H4 (cell line): ENCODE data around the gene TMEM151A. TPM values are rescaled to one million over a fixed set of nuclear protein-coding genes. Genes with fewer than 3 reads are reported as not detected.
A peak's percentile ranks its signal among the peaks of the same experiment; 100 is the strongest.
"Not testable (repeated sequence)": the region's sequence is repeated elsewhere in the genome, so short reads cannot be mapped to it uniquely, and the experiment has no call there.

Experiments used
- DNase-seq: peaks from one replicate; pipeline ENCODE4 v3.0.0-alpha.2; 2015; ENCODE audit warnings: low spot score
- total RNA-seq: library from RNA; depleted of rRNA; stranded (reverse); fragments of >200 nt; shearing (Covaris generic); gene quantifications from 2 replicates; pipeline ENCODE4 v1.2.3, GENCODE V29; 2014

Gene TMEM151A
- total RNA-seq, 1 experiment from 2014 or later = 0.08 TPM

DNA sequence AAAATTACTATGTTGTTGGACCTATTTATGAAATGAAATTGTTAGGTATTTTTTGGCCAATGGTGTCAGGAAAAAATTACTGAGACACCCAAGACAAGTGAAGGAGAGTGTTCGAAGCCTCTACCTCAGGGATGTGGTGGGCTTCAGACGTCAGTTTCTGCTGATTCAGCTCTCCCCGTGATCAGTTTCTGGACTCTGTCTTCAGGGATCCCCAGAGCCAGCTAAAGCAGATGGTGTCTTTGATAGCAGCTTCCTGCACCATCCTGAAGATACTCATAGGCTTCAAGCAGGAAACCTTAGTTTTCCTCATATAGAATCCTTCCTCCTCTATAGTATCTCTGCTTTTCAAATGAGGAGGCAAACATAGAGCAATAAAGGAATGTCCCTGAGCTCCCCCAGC, 17.8 kb downstream of the TMEM151A start:
- DNase-seq = no peak

DNA sequence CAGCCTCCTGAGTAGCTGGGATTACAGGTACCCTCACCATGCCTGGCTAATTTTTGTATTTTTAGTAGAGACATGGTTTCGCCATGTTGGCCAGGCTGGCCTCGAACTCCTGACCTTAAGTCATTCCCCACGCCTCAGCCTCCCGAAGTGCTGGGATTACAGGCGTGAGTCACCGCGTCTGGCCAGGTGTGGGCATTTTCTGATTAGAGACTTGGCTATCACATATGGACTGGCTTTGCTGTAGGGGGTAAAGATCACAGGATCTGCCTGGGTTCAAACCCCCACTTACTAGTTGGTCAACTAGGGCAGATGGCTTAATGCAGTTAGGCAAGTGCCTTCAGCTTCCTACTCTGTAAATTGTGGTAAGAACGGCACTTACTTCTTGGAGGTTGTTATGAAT, 18.6 kb downstream of the TMEM151A start:
- DNase-seq = no peak

DNA sequence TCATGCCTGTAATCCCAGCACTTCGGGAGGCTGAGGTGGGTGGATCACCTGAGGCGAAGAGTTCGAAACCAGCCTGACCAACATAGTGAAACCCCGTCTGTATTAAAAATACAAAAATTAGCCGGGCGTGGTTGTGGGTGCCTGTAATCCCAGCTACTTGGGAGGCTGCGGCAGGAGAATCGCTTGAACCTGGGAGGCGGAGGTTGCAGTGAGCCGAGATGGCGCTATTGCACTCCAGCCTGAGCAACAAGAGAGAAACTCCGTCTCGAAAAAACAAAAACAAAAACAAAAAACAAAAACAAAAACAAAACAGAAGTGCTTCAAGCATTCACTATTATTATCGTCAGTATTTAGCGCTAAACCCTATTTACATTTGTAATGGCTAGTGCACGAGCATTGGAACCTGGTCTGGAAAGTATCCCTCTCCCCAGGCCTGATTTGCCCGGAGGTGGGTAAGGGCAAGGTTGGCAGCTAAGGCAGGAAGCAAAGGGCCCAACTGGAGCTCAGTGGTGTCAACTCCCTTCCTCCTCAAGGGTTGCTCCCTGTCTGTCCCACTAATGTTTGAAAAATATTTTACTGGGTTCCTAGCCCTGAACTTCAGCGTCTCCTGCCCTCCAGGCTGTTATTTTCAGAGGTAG, 19.2 kb downstream of the TMEM151A start:
- DNase-seq = not testable (repeated sequence)

- no peak for DNase-seq
These were observed 19.8 kb downstream of the TMEM151A start for GRCh38 chr11:66311470-66311964.

- peak; percentile 82 for DNase-seq
These were observed 20.4 kb downstream of the TMEM151A start for GRCh38 chr11:66311965-66312548.

DNA sequence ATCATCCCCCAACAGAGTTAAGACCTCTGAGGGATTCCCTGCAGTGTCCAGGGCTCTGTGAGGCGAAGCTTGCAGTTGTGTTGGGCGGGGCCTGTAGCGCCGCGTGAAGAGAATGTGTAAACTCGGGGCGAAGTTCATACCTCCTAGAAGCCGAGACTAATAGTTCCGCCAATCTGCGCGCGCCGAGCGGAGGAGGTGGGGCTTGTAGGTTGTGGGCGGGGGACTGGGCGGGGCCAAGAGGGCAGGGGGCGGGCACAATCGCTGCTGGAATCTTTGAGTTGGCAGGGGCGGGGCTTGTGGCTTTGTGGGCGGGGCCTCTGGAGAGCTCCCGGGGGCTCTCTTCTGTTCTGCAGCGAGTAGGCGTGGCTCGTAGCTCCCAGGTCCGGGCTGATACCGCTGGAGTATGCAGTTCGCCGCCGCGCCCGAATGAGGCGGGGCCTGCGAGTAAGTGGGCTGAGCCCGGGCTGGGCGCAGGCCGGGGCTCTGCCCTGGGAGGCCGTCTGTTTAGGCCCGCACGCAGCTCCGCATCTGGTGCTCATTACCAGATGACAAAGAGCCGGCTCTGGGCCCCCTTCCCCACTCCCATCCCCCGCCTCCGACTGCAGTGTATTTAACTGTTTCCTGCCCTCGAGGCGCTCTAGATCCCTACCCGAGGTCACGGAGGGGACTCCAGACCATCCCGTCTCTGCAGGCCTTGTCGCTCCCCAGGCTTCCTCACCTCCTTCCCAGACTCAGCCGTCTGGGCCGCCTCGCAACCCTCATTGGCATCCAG, 21.0 kb downstream of the TMEM151A start:
- peak; percentile 98 for DNase-seq

DNA sequence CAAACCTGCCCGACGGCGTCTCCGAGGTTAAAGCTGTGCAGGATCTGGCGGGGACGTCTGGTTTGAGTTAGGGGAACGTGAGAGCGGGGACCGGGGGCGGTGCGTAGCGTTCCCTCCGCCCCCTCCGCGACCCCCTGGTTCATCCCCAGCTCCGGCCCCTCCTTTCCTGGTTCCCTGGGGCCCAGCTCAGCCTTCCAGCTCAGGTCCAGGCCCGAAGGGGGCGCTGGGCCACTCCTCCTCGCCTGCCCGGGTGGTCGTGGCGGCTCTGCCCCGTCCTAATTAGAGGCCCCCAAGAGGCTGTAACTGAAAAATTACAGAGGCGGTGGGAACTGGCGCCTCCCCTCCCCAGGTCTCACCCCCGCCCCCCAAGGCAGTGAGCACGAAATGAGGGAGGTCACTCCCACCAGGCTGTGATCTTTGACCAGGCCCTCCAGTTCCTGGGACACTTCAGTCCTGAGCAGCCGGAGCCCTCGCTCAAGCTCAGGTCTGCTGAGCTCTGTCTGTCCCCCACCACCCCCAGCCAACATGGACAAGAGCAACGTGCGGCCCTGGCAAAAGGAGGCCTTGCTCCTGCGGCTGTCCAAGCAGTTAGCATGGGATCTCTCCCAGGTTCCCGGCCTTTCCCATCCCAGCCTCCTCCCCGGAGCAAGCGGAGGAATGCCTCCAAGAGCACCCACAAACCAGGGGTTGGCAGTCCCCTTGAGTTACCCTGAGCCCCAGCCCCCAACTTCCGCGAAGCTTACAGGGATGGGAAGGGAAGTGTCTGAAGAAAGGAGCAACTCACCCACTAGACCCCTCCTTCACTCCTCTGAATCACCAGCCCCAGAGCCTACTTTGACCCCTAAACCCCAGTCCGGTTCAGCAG, 21.9 kb downstream of the TMEM151A start:
- DNase-seq = no peak

DNA sequence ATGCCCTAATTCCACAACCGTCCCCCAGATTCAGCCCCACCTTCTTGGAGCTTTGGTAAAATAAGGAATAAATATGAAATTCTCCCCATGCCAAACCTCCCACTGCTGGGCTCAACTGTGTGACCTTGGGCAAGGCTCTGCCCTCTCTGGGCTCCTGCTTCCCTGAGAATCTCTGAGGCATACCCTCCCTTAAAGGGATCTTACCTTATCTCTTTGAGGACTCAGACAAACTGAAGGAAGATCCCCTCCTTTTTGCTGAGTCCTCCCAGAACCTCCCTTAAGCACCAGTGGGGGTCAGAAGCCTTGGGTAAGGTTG, 22.4 kb downstream of the TMEM151A start:
- DNase-seq = no peak

- no peak for DNase-seq
These were observed 23.1 kb downstream of the TMEM151A start for GRCh38 chr11:66314561-66315497.

- no peak for DNase-seq
These were observed 23.8 kb downstream of the TMEM151A start for GRCh38 chr11:66315498-66315885.

- DNase-seq = no peak
These were observed 24.5 kb downstream of the TMEM151A start for GRCh38 chr11:66315921-66316811.

- DNase-seq = no peak
These were observed 25.2 kb downstream of the TMEM151A start, which contains the start of gene CD248 for GRCh38 chr11:66316849-66317251. Gene CD248, minus strand, starts transcription at chr11:66317044. Its CDS starts 17 bp downstream, at chr11:66317027.

- no peak for DNase-seq
These were observed 25.6 kb downstream of the TMEM151A start for GRCh38 chr11:66317322-66317722.

DNA sequence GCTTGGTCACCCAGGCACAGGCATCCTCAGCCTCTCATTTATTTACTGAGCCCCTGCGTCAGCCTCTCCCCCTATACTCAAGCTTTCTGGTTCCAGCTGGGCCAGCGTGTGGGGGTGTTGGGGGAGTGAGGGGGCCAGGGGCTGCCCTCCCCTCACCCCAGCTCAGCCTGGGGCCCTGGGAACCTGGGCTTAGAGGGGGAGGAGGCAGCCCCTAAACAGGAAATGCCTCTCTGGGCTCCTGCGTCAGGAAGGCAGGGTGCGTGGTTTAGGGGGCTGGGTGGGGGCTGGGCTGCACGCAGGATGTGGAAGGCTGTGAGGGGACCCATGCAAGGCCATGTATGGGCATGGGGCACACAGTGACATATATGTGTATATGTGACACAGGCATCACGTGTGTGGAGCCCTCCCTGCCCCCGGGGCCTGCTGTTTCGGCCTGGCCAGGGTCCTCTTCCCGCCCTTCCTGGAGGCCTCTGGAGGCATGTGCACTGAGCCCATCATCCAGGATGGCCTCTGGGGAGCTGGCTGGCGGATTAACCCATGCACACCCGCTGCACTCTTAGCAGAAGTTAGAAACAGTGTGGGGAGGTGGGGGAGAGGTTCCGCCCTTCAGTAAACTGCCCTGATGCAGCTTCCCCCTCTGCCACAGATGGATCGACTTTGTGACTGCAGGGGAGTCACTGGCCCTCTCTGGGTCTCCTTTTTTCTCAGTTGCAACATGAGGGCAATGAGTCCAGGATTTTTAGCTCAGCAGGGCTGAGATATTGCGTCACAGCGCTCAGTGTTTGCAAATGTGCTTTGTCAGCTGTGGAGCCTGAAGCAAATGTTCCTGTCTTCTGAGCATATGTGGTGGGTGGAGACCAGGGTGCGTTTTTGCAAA, 26.3 kb downstream of the TMEM151A start:
- peak; percentile 45 for DNase-seq

DNA sequence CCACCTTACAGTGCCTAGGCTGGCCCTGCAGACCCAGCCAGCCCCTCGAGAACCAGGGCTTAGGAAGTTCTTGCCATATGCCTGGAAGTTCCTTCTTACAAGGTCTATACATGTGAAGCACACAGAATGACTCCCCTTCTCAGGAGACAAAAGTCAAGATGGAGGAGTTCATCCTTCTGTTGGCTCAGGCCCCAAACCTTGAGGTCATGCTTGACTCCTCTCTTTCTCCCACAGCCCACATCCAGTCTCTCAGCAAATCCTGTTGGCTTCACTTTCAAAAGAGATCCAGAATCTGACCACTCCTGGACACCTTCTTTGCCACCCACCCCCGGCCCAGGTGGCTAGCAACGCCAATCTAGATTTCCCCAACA, 26.9 kb downstream of the TMEM151A start:
- DNase-seq = no peak

DNA sequence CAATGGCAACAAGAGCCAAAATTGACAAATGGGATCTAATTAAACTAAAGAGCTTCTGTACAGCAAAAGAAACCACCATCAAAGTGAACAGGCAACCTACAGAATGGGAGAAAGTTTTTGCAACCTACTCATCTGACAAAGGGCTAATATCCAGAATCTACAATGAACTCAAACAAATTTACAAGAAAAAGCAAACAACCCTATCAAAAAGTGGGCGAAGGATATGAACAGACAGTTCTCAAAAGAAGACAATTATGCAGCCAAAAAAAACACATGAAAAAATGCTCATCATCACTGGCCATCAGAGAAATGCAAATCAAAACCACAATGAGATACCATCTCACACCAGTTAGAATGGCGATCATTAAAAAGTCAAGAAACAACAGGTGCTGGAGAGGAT, 28.6 kb downstream of the TMEM151A start:
- not testable (repeated sequence) for DNase-seq

DNA sequence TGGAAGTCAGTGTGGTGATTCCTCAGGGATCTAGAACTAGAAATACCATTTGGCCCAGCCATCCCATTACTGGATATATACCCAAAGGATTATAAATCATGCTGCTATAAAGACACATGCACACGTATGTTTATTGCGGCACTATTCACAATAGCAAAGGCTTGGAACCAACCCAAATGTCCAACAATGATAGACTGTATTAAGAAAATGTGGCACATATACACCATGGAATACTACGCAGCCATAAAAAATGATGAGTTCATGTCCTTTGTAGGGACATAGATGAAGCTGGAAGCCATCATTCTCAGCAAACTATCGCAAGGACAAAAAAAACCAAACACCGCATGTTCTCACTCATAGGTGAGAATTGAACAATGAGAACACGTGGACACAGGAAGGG, 29.1 kb downstream of the TMEM151A start:
- not testable (repeated sequence) for DNase-seq

DNA sequence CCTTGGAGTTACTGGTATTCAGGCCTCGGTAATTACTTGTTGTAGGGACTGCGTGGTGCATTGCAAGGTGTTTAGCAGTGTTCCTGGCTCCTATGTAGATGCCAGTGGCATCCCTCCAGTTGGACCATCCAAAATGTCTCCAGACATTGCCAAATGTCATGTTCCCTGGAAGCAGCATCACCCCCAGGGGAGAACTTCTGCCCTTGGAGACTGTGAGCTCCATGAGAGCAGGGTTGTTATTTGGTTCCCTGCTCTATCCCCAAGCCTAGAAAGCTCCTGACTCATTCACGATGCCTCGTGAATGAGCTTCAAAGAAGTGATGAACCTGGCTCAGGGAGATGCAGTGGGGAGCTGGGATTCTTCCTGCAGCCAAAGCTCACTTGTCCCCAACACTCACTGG, 29.9 kb downstream of the TMEM151A start:
- no peak for DNase-seq
